Natural killer cell treated with Interleukin-12 subunit alpha and Interleukin-12 subunit beta and Interleukin-15 and Interleukin-18, amount 100 ng/mL, for 72 hours (primary cell): ENCODE measurements around the gene LGI4. TPM values are rescaled to one million over a fixed set of nuclear protein-coding genes. Genes with fewer than 3 reads are reported as not detected.

Experiments used
- ATAC-seq, 2 donors: fragments of 150-1000 bp; cut with Tn5 transposase in 1 of 2; sonication (Bioruptor Pico), chemical (Tn5 transposase) in 1 of 2; 2 replicates each; pipeline ENCODE4 v1.10.0; 2021
- DNase-seq: peaks from one replicate; pipeline ENCODE4 v3.0.0; 2022; ENCODE audit warnings: low spot score
- H3K27ac Mint-ChIP-seq, 2 donors: 1 replicate in 1 of 2; 2 replicates in 1 of 2; pipeline ENCODE4 v1.8.0; 2022; ENCODE audit warnings: mixed read lengths in 2 of 2, mild to moderate bottlenecking in 1 of 2, moderate library complexity in 1 of 2
- H3K27me3 Mint-ChIP-seq, 2 donors: 1 replicate in 1 of 2; 2 replicates in 1 of 2; pipeline ENCODE4 v1.8.0; 2022; ENCODE audit warnings: mixed read lengths in 2 of 2
- H3K36me3 Mint-ChIP-seq: one replicate; pipeline ENCODE4 v1.8.0; 2022; ENCODE audit warnings: mixed read lengths
- H3K4me1 Mint-ChIP-seq, 2 donors: 1 replicate in 1 of 2; 2 replicates in 1 of 2; pipeline ENCODE4 v1.8.0; 2022; ENCODE audit warnings: low read depth in 2 of 2, mixed read lengths in 2 of 2, mild to moderate bottlenecking in 1 of 2
- H3K4me3 Mint-ChIP-seq: one replicate; pipeline ENCODE4 v1.8.0; 2022; ENCODE audit warnings: mixed read lengths
- H3K9me3 Mint-ChIP-seq: 2 replicates; pipeline ENCODE4 v1.8.0; 2022; ENCODE audit warnings: mixed read lengths
- total RNA-seq, 2 donors: library from RNA; stranded (reverse); gene quantifications; one replicate each; pipeline ENCODE4 v1.2.3, GENCODE V29; 2022

LGI4 gene
- total RNA-seq, 2 donors from 2014 or later: not detected

- Mint-ChIP-seq H3K4me1 (peaks cover 4 to 8% of the 10 kb centered on the region in 2 donors), H3K27ac (no peak overlapping the region), H3K27me3 (no peaks in the 10 kb centered on the region), H3K4me3 (no peak overlapping the region), H3K36me3 (no peaks in the 10 kb centered on the region), H3K9me3 (no peaks in the 10 kb centered on the region)
- DNase-seq (no peak), ATAC-seq (no peak)
These were observed 15.8 kb downstream of the LGI4 start for GRCh38 chr19:35119091-35119490.

DNA sequence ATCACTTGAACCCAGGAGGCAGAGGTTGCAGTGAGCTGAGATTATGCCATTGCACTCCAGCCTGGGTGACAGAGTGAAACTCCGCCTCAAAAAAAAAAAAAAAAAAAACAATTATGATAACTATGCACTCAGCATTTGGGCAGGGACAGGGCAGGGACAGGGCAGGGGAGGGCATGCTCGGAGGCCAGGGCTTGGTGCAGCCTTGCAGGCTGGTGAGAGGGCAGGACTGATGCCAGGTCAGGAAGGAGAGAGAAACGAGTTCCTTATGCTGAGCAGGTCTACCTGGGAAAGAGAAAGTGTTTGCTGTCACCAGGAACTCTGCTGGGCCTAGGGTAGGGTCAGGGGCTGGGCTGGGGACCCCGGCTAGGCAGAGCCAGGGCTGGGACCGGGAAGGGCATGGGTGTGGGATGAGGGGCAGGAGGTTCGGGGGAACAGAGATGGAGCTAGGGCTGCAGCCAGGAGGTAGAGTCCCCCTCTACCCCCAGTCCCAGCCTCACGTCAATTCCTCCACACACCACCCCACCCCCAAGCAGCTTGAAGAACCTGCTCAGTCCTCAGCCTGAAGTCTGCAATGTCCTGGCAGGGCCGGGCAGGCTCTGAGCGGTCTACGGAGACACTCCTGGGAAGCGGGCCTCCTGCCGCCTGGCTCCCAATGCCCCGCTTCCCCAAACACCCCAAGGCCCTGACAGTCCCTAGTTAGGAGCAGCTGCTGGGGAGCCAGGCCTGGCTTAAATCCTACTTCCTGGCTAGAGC lies 16.4 kb downstream of the LGI4 start:
- no peak for DNase-seq
- H3K9me3 Mint-ChIP-seq: no peaks in the 10 kb centered on the region
- no peaks in the 10 kb centered on the region for H3K27me3 Mint-ChIP-seq
- no peak for ATAC-seq
- H3K27ac Mint-ChIP-seq: no peak overlapping the region
- no peaks in the 10 kb centered on the region for H3K36me3 Mint-ChIP-seq
- peaks cover 0 to 6% of the 10 kb centered on the region in 2 donors for H3K4me1 Mint-ChIP-seq
- H3K4me3 Mint-ChIP-seq: no peak overlapping the region

GRCh38 chr19:35117799-35118198 lies 17.1 kb downstream of the LGI4 start:
- Mint-ChIP-seq H3K36me3 (no peaks in the 10 kb centered on the region), H3K27ac (no peak overlapping the region), H3K4me3 (no peak overlapping the region), H3K27me3 (no peaks in the 10 kb centered on the region), H3K9me3 (no peaks in the 10 kb centered on the region), H3K4me1 (peaks cover 0 to 6% of the 10 kb centered on the region in 2 donors)
- no peak for ATAC-seq
- DNase-seq: no peak

GRCh38 chr19:35117116-35117515 lies 17.7 kb downstream of the LGI4 start:
- Mint-ChIP-seq H3K36me3 (no peaks in the 10 kb centered on the region), H3K4me3 (no peak overlapping the region), H3K27me3 (no peaks in the 10 kb centered on the region), H3K9me3 (no peaks in the 10 kb centered on the region), H3K4me1 (peaks cover 0 to 6% of the 10 kb centered on the region in 2 donors), H3K27ac (peak overlapping the region in 1 of 2 donors; percentile 5)
- ATAC-seq: no peak
- DNase-seq: no peak

GRCh38 chr19:35116072-35116801 lies 18.6 kb downstream of the LGI4 start:
- Mint-ChIP-seq H3K4me3 (no peak overlapping the region), H3K9me3 (no peaks in the 10 kb centered on the region), H3K27ac (peak overlapping the region in 1 of 2 donors; percentile 5), H3K27me3 (peaks cover 0 to 3% of the 10 kb centered on the region in 2 donors), H3K36me3 (no peaks in the 10 kb centered on the region), H3K4me1 (peaks cover 0 to 6% of the 10 kb centered on the region in 2 donors)
- no peak for ATAC-seq
- DNase-seq: no peak

DNA sequence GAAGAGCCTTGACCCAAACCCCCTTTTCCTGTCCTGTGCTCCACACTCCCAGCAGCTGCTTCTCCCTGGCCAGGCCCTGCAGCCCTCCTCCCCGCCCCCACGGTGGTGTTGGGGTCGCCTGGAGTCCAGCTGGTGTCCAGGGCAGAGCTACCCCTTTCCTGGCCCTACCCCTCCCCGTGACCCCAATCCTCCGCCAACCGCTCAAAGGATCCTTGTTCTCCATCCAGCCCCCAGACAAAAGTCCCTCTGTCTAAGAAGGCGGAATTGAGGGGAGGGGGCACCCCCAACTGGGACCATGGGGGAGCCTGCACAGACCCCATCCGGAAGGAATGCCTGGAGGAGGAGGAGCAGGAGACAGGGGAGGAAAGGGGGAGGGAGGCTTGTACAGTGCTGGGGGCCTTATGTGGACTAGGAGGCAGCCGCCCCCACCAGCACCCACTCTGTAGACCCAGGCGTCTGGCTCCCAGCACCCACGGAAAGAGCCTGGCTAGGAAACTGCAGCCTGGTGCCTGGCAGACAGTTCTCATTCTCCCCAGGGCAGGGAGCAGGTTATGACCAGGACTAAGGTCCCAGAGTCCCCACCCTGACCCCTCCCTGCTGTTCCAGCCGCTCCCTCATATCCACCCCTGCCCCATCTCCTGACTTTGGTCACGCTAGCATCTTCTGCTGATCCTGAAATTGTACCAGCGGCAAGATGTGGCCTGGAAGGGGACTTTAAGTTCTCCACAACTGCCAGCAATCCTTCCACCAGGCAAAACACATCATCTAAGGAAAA lies 19.5 kb downstream of the LGI4 start, which contains the start of gene FXYD3:
Gene FXYD3, plus strand, starts transcription at position 647 of the 775 bp plus-strand sequence. CDS start 3,554 bp downstream, outside the sequence.
- Mint-ChIP-seq H3K9me3 (no peaks in the 10 kb centered on the region), H3K4me1 (peaks cover 0 to 6% of the 10 kb centered on the region in 2 donors), H3K27me3 (peaks cover 0 to 6% of the 10 kb centered on the region in 2 donors), H3K4me3 (no peak within 1 kb of the TSS), H3K36me3 (no peaks in the 10 kb centered on the region), H3K27ac (peak within 1 kb of the TSS in 1 of 2 donors; percentile 5)
- ATAC-seq: no peak
- DNase-seq: no peak

GRCh38 chr19:35114353-35115176 lies 20.3 kb downstream of the LGI4 start:
- H3K36me3 Mint-ChIP-seq: no peaks in the 10 kb centered on the region
- peaks cover 0 to 6% of the 10 kb centered on the region in 2 donors for H3K27me3 Mint-ChIP-seq
- no peak overlapping the region for H3K27ac Mint-ChIP-seq
- ATAC-seq: peak; percentile 50 to 77
- no peak for DNase-seq
- no peak overlapping the region for H3K4me3 Mint-ChIP-seq
- peaks cover 0 to 6% of the 10 kb centered on the region in 2 donors for H3K4me1 Mint-ChIP-seq
- no peaks in the 10 kb centered on the region for H3K9me3 Mint-ChIP-seq

DNA sequence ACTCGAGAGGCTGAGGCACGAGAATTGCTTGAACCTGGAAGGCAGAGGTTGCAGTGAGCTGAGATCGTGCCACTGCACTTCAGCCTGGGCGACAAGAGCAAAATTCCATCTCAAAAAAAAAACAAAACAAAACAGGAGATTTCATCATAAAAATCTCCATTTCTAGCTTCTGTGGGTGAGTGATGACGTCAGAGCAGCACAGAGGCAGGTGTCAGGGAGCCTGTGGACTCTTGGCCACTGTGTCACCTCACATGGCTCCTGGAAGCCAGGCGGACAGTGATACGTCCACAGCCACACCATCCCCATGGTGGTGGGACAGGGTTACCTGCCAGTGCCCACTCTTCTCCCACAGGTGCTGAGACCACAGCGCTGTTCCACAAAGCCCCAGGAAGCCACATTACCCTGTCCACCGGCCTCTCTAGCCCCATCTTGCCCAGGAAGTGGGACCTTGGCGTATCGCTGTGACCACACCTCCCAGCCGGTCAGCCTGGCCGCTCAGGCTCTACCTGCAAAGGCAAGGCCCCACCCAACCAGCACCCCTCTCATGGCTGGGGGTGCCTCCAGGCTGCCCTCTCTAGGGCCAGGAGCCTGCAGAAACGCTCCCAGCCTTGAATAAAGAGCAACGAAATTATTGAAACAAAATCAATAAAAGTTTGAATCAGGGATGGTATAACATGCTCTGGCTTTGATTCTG lies 21.7 kb downstream of the LGI4 start:
- ATAC-seq (no peak), DNase-seq (no peak)
- Mint-ChIP-seq H3K4me3 (no peak overlapping the region), H3K27me3 (peaks cover 0 to 6% of the 10 kb centered on the region in 2 donors), H3K9me3 (no peaks in the 10 kb centered on the region), H3K36me3 (no peaks in the 10 kb centered on the region), H3K27ac (no peak overlapping the region), H3K4me1 (peaks cover 0 to 6% of the 10 kb centered on the region in 2 donors)

DNA sequence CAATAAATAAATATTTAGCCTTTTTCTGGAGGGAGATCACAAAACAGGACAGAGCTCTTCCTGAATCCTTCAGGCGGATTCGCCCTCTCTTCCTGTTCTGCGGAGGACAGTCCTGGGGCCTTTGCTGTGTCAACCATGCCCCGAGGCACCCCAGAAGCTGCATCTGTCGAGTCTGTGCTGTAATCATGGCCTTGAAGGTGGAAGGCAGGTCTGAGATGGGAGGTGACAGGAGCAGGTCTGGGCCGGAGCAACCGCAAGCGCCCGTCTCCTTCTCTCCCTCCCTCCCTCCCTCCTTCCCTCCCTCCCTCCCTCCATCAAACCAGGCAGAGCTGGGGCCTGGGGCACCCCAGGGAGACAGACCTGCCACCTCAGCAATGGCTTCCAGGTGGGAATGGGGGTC lies 23.9 kb downstream of the LGI4 start:
- H3K36me3 Mint-ChIP-seq: no peaks in the 10 kb centered on the region
- peaks cover 0 to 6% of the 10 kb centered on the region in 2 donors for H3K27me3 Mint-ChIP-seq
- H3K9me3 Mint-ChIP-seq: no peaks in the 10 kb centered on the region
- peaks cover 0 to 6% of the 10 kb centered on the region in 2 donors for H3K4me1 Mint-ChIP-seq
- ATAC-seq (no peak), DNase-seq (no peak)
- no peak overlapping the region for H3K4me3 Mint-ChIP-seq
- H3K27ac Mint-ChIP-seq: no peak overlapping the region

DNA sequence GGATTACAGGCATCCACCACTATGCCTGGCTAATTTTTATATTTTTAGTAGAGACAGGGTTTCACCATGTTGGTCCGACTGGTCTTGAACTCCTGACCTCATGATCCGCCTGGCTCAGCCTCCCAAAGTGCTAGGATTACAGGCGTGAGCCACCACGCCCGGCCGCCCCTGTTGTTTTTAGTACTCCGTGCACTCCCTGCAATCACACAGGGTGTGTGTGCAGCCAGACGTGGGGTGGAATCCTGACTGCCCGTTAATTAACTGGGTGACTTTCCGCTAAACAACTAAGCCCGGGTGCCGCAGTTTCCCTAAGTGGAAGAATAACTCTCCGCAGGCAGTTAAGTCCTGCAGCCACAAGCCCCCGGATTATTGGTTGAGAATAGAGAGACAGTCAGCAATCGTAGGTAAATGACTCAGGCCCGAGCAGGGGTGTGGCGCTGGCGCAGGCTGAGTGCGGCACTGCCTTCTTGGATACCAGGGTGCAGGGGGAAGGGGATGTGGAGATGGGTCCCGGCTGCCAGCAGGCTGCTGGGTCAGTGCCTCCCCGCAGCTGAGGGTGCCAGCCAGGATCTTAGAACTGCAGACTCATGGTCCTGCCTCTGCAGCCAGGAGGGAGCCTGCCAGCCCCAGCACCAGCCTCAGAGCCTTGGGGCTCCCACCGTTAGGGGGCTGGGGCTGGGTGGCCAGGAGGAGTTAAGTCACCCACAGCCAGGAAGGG lies 25.3 kb downstream of the LGI4 start:
- DNase-seq (no peak), ATAC-seq (no peak)
- H3K4me1 Mint-ChIP-seq: peaks cover 0 to 2% of the 10 kb centered on the region in 2 donors
- no peak overlapping the region for H3K27ac Mint-ChIP-seq
- no peak overlapping the region for H3K4me3 Mint-ChIP-seq
- H3K27me3 Mint-ChIP-seq: peaks cover 0 to 6% of the 10 kb centered on the region in 2 donors
- no peaks in the 10 kb centered on the region for H3K9me3 Mint-ChIP-seq
- H3K36me3 Mint-ChIP-seq: no peaks in the 10 kb centered on the region

GRCh38 chr19:35108730-35109129 lies 26.1 kb downstream of the LGI4 start:
- no peak for DNase-seq
- no peak for ATAC-seq
- Mint-ChIP-seq H3K4me1 (no peaks in the 10 kb centered on the region), H3K9me3 (no peaks in the 10 kb centered on the region), H3K36me3 (no peaks in the 10 kb centered on the region), H3K27me3 (peaks cover 0 to 6% of the 10 kb centered on the region in 2 donors), H3K27ac (no peak overlapping the region), H3K4me3 (no peak overlapping the region)

DNA sequence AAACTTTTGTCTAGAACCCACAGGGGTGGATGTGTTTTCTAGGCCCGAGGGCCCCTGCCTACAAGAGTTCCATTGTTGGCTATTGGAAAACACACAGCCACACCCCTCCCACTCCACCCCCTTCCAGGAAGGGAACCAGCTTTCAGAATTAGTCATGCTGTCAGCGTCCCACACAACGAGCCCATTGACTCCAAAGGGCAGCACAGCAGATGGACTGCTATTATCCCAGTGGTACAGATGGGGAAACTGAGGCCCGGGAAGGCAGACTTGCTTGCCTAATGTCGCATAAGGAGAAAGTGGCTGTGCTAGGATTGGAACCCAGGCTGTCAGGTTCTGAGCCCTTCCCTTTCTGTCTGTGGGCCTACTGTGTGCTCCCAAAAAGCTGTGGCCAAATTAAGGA lies 27.3 kb downstream of the LGI4 start:
- no peaks in the 10 kb centered on the region for H3K36me3 Mint-ChIP-seq
- ATAC-seq (no peak), DNase-seq (no peak)
- H3K4me1 Mint-ChIP-seq: no peaks in the 10 kb centered on the region
- H3K4me3 Mint-ChIP-seq: no peak overlapping the region
- no peaks in the 10 kb centered on the region for H3K9me3 Mint-ChIP-seq
- peaks cover 0 to 6% of the 10 kb centered on the region in 2 donors for H3K27me3 Mint-ChIP-seq
- H3K27ac Mint-ChIP-seq: no peak overlapping the region
